SK-N-SH (cell line): ENCODE data around the gene ADD3.

Experiments used
- EP300 ChIP-seq, 2 experiments: IDR thresholded peaks; 2 replicates each; pipeline versions ENCODE4 v1.4.0 to v1.6.1; 2012; ENCODE audit warnings: borderline replicate concordance in 1 of 2, low read depth in 1 of 2, low read length in 1 of 2
- FOXJ3 ChIP-seq: sonication (generic); formaldehyde crosslinking; IDR thresholded peaks from 2 replicates; pipeline ENCODE4 v1.5.1; 2020; ENCODE audit warnings: mild to moderate bottlenecking, missing genetic modification reagents
- FOXM1 ChIP-seq: IDR thresholded peaks from 2 replicates; pipeline ENCODE4 v1.4.0; 2012; ENCODE audit warnings: low read depth, mild to moderate bottlenecking
- MAX ChIP-seq: IDR thresholded peaks from 2 replicates; pipeline ENCODE4 v1.4.0; 2012; ENCODE audit warnings: low read depth
- MEF2A ChIP-seq: IDR thresholded peaks from 2 replicates; pipeline ENCODE4 v1.4.0; 2012; ENCODE audit warnings: low read depth, borderline replicate concordance
- NFIC ChIP-seq: IDR thresholded peaks from 2 replicates; pipeline ENCODE4 v1.4.0; 2012; ENCODE audit warnings: borderline replicate concordance
- RAD21 ChIP-seq: IDR thresholded peaks from 2 replicates; pipeline ENCODE4 v1.6.1; 2012; ENCODE audit warnings: mild to moderate bottlenecking, low read length
- REST ChIP-seq: IDR thresholded peaks from 2 replicates; pipeline ENCODE4 v1.6.1; 2012; ENCODE audit warnings: mild to moderate bottlenecking, low read depth, low read length, moderate library complexity
- SMC3 ChIP-seq: IDR thresholded peaks from 2 replicates; pipeline ENCODE4 v1.6.1; 2012; ENCODE audit warnings: low read depth, low read length, improper control_type of control experiment
- TEAD4 ChIP-seq: IDR thresholded peaks from 2 replicates; pipeline ENCODE4 v1.4.0; 2012; ENCODE audit warnings: mild to moderate bottlenecking, borderline replicate concordance; ENCODE audit not compliant: insufficient read depth
- TF ChIP-seq, protein P1 (sequence below): fragments of 200-600 bp; sonication (generic); IDR thresholded peaks from 2 replicates; pipeline ENCODE4 v1.6.1; 2017; ENCODE audit warnings: antibody characterized with exemption, mild to moderate bottlenecking, moderate library complexity

DNA sequence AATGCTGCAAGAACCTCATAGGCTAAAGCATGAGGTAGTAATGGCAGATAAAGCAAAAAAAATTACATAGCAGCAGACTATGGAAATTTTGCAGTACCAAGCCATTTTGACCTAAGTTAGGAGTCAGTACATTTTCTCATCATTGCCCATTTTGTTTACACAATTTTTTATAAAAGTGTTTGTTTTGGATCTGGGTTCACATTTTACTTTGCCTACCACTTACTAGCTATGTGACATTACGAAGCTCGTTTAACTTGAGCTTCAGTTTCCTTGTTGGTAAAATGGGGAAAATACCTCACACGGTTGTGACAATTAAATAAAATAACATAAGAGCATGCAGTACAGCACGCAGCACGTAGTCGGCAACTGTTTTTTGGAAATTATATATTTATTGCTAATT, 99.6 kb downstream of the ADD3 start:
- TF ChIP-seq, protein P1, sequence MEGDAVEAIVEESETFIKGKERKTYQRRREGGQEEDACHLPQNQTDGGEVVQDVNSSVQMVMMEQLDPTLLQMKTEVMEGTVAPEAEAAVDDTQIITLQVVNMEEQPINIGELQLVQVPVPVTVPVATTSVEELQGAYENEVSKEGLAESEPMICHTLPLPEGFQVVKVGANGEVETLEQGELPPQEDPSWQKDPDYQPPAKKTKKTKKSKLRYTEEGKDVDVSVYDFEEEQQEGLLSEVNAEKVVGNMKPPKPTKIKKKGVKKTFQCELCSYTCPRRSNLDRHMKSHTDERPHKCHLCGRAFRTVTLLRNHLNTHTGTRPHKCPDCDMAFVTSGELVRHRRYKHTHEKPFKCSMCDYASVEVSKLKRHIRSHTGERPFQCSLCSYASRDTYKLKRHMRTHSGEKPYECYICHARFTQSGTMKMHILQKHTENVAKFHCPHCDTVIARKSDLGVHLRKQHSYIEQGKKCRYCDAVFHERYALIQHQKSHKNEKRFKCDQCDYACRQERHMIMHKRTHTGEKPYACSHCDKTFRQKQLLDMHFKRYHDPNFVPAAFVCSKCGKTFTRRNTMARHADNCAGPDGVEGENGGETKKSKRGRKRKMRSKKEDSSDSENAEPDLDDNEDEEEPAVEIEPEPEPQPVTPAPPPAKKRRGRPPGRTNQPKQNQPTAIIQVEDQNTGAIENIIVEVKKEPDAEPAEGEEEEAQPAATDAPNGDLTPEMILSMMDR = no peak
- TF ChIP-seq SMC3 = no peak
- TF ChIP-seq FOXJ3 = no peak
- no peak for TF ChIP-seq NFIC
- no peak for TF ChIP-seq MAX
- TF ChIP-seq EP300 (IDR thresholded peaks at IDR 0.05; ENCODE audit: borderline replicate concordance in 1 of 2, low read depth in 1 of 2, low read length in 1 of 2) = no peak
- no peak for TF ChIP-seq TEAD4
- no peak for TF ChIP-seq FOXM1
- TF ChIP-seq RAD21 = no peak
- no peak for TF ChIP-seq MEF2A
- TF ChIP-seq REST = no peak
